ENCODE results near the gene SOBP.

The SOBP gene

GRCh38 chr6:107447663-107448216, 42.2 kb upstream of the SOBP start:
- no peak for TF ChIP-seq CTCF (IDR thresholded peaks at IDR 0.05; ENCODE audit: extremely low read depth, missing control alignments)
- no peak for DNase-seq (ENCODE audit: low spot score)

GRCh38 chr6:107448776-107449175, 41.1 kb upstream of the SOBP start:
- TF ChIP-seq CTCF (IDR thresholded peaks at IDR 0.05; ENCODE audit: extremely low read depth, missing control alignments): no peak
- DNase-seq (ENCODE audit: low spot score): no peak

DNA sequence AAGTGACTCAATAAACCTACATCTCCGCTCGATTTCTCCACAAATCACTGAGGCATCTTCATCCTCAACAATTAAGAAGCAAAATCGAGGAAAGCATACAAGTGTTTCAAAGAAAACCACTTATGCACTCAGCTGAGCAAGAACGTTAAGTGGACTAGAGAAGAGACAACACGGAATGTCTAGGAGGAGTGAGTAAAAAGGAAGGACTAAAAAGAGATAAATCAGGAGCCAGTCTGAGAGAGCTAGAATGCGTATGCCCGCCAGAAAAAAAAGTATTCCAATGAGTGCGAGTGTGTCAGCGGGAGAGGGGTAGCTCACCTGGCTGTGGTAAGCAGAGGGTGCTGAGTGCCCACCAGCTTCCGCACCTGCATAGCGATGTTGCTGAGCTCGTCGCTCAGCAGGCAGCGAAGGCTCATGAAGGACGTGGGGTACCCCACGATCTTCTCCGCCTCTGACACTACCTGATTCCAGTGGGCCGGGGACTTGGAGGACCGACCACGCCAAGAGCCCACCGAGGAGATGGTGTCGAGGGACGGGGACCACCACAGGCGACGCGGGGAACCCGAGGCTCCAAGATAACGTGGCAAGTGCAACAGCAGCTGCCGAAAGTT, 31.1 kb upstream of the SOBP start:
- peak; percentile 29 for DNase-seq (ENCODE audit: low spot score)
- no peak for TF ChIP-seq CTCF (IDR thresholded peaks at IDR 0.05; ENCODE audit: extremely low read depth, missing control alignments)

DNA sequence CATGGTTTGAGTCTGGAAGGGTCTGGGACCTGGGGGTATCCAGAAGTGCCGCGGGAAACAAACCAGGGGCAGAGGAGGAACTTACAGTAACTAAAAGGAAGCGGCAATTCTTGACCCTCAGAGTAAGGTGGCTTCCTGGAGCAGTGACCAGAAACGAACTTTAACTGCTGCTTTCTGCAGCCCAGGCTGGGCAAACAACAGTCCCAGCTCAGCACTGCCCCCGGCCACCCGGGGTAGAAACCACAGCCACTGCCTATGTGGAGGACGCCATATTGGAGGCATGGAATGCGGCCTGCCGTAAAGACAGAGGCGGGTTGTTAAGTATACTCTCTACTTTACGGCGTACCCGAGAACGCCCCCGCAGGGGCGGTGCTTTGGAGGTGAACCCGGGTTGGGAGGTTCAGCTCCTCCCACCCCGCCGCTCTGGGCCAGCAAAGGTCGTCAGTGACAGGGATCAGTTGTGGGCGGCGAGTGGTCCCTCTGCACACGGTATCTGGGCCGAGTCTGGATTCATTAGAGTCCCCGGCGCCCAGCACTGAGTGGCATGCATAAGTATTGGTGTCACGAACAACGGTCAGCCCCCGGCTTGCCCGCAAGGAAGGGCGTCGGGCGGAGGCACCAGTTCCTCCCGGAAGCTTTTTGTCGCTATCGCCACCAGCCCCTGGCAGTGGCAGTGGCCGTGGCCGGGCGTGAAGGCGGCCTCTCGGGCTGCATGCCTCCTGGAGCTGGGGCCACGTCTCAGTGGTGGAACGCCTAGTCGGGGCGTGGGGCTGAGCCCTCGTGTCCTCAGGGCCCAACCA, 30.4 kb upstream of the SOBP start, which contains the start of gene PDSS2:
Gene PDSS2 (minus strand): TSS at position 282 of the 800 bp plus-strand sequence. CDS start 279 bp downstream, at position 3.
- DNase-seq (ENCODE audit: low spot score): peak; percentile 93
- peak; percentile 39 for TF ChIP-seq CTCF (IDR thresholded peaks at IDR 0.05; ENCODE audit: extremely low read depth, missing control alignments)

DNA sequence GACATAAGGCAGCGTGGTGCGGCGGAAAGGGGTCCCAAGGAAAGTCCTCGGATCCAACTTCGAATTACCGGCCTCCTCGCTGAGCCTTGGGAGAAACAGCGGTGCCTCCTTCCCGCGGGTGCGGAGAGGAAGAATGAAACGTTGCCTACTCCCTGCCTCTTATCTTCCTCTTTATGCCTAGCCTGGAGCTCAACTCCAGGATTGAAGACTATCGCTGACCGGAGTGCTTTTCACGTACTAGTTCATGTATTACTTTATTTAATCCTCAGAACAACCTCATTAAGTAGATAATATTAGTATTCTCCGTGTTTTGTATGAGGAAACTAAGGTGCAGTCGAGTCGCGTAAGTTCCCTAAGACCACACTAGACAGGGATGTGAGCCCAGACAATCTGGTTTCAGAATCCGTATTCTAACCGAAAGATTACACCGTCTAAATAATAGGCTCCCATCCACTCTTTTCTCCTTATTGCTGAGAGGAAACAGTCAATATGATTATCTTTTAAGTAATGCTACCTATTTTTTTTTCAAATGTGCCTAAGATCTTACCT, 29.8 kb upstream of the SOBP start:
- TF ChIP-seq CTCF (IDR thresholded peaks at IDR 0.05; ENCODE audit: extremely low read depth, missing control alignments): no peak
- DNase-seq (ENCODE audit: low spot score): no peak

- DNase-seq (ENCODE audit: low spot score): no peak
- no peak for TF ChIP-seq CTCF (IDR thresholded peaks at IDR 0.05; ENCODE audit: extremely low read depth, missing control alignments)
These were observed 23.9 kb upstream of the SOBP start for GRCh38 chr6:107466062-107466461.

GRCh38 chr6:107470364-107470763, 19.6 kb upstream of the SOBP start:
- DNase-seq (ENCODE audit: low spot score): no peak
- TF ChIP-seq CTCF (IDR thresholded peaks at IDR 0.05; ENCODE audit: extremely low read depth, missing control alignments): no peak

Data from GM20000 (cell line).